HG02981 (cell line): ENCODE data around the gene RIMOC1.
"Not testable (repeated sequence)": the region's sequence is repeated elsewhere in the genome, so short reads cannot be mapped to it uniquely, and the experiment has no call there.

ENCODE experiments used
- ATAC-seq: cut with Tn5 transposase; IDR thresholded peaks from one replicate; pipeline ENCODE4 v1.9.1; 2021; ENCODE audit warnings: mild to moderate bottlenecking, moderate library complexity; ENCODE audit not compliant: unreplicated experiment

Gene RIMOC1

GRCh38 chr5:41885286-41885685, 18.9 kb upstream of the RIMOC1 start:
- no peak for ATAC-seq

DNA sequence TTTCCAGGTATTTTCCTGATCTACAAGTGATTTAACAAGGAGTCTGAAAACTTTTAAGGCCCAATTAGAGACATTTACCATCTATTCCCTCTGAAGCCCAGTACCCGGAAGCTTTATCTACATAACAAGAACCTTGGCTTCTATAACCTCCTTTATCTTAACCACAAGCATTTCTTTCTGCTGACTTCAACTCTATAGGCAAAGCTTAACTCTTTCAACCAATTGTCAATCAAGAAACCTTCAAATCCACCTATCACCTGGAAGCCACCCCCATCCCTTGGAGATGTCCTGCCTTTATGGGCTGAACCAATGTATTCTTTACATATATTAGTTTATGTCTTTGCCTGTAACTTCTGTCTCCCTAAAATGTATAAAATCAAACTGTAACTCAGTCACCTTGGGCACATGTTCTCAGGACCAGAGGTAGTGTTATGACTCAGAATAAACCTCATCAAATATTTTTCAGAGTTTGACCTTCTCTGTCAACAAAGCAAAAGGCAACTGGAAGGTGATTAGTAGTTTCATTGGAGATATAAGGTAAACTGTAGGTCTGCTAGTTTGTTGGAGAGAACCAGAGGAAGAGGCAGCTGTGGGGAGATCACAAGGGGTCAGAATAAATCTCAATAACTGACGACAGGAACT, 13.0 kb upstream of the RIMOC1 start:
- no peak for ATAC-seq

GRCh38 chr5:41892031-41892430, 12.1 kb upstream of the RIMOC1 start:
- no peak for ATAC-seq

- ATAC-seq, result peak; percentile 63
Observed at GRCh38 chr5:41893074-41893851, 10.9 kb upstream of the RIMOC1 start.

- ATAC-seq, result no peak
Observed at GRCh38 chr5:41896230-41896629, 7.9 kb upstream of the RIMOC1 start.

- no peak for ATAC-seq
Observed at GRCh38 chr5:41903382-41903891, 707 bp upstream of the RIMOC1 start.

- ATAC-seq, result no peak
Observed at GRCh38 chr5:41906151-41906550, 2.0 kb downstream of the RIMOC1 start.

DNA sequence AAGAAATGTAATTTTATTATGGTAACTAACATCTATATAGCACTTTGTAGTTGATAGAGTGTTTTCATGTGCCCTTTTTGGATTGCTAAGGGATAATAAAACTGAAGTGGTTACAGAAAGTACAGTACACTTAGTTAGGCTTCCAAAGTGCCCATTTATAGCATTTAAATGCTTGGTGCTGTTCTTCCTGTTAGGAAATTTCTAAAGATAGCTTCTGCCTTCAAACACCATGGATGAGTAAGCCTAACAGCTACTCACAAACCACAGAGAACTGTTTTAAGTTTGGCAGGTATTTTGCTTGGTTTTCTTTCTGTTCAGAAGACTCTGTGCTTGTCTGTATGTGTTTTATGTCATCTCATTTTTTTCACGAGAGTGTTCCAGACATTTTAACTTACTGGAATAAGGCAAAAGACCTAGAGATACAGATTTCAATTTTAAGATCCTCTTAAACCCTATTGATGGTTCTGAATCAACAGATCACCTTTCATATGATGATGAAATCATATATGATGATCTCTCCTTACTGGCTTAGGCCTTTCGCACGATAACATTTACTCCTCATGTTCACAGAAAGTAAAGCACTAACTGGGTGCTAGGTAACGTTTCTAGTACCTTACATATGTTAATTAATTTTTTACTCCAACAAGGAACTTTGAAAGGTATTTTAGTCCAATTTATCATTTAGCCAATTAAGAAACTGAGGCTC, 4.4 kb downstream of the RIMOC1 start:
- ATAC-seq, result no peak

DNA sequence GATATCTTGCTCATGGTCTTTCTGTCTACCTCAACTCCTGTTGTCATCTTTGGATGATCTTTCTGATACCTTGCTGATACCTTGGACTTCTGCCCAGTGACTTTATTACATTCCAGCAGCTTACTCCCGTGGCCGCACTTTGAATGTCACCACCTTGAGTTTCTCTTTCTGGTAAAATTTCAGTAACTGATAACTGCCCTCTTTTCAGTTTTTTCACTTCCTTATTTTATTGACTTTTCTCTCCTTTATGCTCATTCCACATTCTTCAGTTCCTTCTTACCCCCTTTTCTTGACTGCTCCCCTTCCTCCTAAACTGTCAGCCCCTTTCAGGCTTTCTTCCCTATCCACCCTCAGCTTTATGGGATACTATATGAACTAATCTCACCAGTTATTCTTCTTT, 14.0 kb downstream of the RIMOC1 start:
- peak; percentile 43 for ATAC-seq

DNA sequence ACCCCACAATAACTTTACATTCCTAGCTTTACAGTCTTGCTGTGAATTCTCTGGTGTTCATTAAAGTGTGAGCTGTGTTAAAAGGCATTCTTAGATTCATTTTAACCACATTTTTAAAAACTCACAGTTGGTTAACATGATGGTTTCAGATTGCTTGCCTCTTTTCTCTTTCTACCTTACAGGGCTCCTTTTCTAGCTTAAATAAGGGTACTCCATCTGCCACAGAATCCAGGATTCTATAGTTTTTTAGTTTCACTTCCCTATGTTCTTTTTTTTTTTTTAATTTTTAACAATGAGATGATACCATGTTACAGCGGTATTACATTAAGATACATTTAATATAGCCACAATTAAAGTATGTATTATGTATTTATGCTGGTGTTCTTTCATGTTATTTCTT, 17.0 kb downstream of the RIMOC1 start:
- ATAC-seq, result peak; percentile 21

GRCh38 chr5:41921874-41922273, 17.7 kb downstream of the RIMOC1 start:
- no peak for ATAC-seq

GRCh38 chr5:41924526-41924871, 20.4 kb downstream of the RIMOC1 start:
- ATAC-seq, result no peak

- ATAC-seq, result peak; percentile 81
Observed at GRCh38 chr5:41924872-41925554, 20.9 kb downstream of the RIMOC1 start, which contains the start of gene FBXO4. FBXO4 (plus strand) TSS chr5:41925281; CDS start chr5:41925310, 29 bp downstream.

DNA sequence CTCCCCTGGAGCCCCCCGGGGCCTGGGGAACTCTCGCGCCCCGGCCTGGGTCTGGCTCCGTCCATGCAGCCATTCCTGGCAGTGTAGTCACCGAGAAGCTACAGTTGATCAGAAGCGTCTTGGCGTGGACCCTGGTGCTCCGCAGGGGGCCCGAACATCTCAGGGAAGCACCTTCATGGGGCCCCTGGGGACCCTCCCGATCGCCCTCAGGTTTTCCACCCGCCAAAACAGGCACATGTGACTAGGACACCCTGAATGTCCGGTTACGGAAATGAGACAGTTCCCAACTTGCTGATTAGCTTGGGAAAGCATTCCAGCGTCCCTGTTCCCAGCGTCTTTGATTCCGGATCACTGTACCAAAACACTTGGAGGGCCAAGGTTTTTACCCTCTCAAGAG, 21.4 kb downstream of the RIMOC1 start:
- no peak for ATAC-seq

- no peak for ATAC-seq
Observed at GRCh38 chr5:41927604-41928003, 23.5 kb downstream of the RIMOC1 start.

DNA sequence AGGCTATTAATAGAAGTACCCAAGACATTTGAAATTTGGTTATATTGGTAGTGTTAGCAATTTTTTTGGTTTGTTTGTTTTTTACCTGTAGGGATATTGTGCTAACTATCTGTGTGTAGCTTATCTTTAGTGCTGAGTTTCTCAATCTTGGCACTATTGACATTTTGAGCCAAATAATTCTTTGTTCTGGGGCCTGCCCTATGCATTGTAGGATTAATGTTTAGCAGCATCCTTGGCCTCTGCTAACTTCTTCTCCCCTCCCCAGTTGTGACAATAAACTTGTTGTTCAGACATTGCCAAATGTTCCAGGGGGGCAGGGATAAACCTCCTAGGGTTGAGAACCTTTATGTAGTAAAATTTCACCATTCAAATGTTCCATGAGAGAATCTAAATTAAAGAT, 24.9 kb downstream of the RIMOC1 start:
- ATAC-seq, result no peak

DNA sequence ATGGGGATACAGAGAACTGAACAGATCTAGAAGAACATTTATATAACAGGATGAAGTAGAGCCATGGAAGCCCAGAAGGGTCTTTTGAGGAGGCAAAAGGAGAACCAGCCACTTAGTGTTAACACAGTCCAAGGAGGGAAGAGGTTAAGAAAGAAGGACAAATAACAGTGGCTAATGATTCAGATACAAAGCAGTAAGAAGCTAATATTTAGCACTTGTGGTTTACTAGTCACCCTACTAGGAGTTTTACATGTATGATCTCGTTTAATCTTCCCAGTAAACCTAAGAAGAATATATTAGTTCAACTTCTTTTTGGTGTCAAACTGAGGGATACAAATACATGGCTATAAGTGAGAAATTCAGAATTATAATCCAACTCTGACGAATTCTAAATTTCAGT, 28.6 kb downstream of the RIMOC1 start:
- ATAC-seq, result no peak

- ATAC-seq, result no peak
Observed at GRCh38 chr5:41935544-41935943, 31.4 kb downstream of the RIMOC1 start.

DNA sequence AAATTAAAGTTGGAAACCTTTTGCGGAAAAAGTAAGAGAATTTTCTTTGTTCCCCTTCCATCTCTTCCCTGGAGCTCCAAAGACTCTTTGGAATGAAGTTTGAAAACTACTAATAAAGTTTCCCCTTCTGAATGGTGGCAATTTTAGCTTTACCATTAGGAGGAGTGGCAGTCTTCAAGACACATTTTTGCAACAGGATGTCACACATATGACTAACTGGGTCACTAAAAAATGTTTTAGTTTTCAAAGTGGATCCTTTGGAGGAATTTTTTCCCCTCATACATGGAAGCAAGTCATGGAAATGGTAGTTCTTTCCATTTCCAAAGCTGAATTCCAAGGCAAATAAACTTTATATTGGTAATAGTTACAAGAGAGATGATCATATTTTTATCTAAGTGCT, 36.5 kb downstream of the RIMOC1 start:
- ATAC-seq, result no peak

GRCh38 chr5:41945332-41945955, 41.3 kb downstream of the RIMOC1 start:
- ATAC-seq, result not testable (repeated sequence)

DNA sequence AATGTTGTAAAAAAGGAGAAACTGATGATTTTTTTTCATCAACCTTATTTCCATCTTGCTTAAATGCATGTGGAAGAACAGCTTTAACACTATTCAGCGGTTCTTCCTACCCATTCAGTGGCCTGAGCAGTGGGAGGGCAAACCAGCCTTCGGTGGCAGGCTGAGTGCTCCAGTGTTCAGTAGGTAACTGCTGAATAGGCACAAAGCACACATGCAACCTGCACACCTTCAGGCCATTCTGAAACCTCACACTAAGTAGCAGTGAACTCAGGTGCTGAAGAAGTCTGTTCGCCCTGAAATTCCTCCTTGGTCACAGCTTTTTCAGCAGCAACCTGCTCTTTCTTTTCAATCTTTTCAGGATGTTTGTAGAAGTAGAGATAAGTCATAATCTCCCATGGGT, 47.1 kb downstream of the RIMOC1 start:
- ATAC-seq, result no peak
